Testis (tissue), 2 donors: ENCODE data around the gene AP1M1.

ENCODE experiments used
- POLR2A ChIP-seq: fragments of 450-650 bp; IDR thresholded peaks from one replicate; pipeline ENCODE4 v1.6.1; 2017; ENCODE audit warnings: antibody characterized with exemption, mild to moderate bottlenecking, moderate library complexity
- TF ChIP-seq, protein P1 (sequence below), 3 experiments: fragments of 450-650 bp in 2 of 3; fragments of 200-600 bp in 1 of 3; sonication (generic) in 1 of 3; IDR thresholded peaks; one replicate each; pipeline ENCODE4 v1.5.1; 2016 to 2019; ENCODE audit warnings: antibody characterized with exemption in 3 of 3, mild to moderate bottlenecking in 2 of 3, moderate library complexity in 1 of 3

- TF ChIP-seq, protein P1, sequence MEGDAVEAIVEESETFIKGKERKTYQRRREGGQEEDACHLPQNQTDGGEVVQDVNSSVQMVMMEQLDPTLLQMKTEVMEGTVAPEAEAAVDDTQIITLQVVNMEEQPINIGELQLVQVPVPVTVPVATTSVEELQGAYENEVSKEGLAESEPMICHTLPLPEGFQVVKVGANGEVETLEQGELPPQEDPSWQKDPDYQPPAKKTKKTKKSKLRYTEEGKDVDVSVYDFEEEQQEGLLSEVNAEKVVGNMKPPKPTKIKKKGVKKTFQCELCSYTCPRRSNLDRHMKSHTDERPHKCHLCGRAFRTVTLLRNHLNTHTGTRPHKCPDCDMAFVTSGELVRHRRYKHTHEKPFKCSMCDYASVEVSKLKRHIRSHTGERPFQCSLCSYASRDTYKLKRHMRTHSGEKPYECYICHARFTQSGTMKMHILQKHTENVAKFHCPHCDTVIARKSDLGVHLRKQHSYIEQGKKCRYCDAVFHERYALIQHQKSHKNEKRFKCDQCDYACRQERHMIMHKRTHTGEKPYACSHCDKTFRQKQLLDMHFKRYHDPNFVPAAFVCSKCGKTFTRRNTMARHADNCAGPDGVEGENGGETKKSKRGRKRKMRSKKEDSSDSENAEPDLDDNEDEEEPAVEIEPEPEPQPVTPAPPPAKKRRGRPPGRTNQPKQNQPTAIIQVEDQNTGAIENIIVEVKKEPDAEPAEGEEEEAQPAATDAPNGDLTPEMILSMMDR (IDR thresholded peaks at IDR 0.05): no peak
- TF ChIP-seq POLR2A: no peak
Measured at GRCh38 chr19:16274447-16274846, 76.7 kb downstream of the AP1M1 start.
